PC-3 (cell line): ENCODE results near the gene RP2.

Experiments
- EZH2 ChIP-seq: fragments of 300-600 bp; sonication (generic); IDR thresholded peaks from one replicate; pipeline ENCODE4 v1.6.1; 2017; ENCODE audit warnings: antibody characterized with exemption, mild to moderate bottlenecking, low read length; ENCODE audit not compliant: unreplicated experiment
- TF ChIP-seq, protein P1 (sequence below): fragments of 300-600 bp; sonication (generic); conservative IDR thresholded peaks from 2 replicates; pipeline ENCODE4 v1.5.1; 2017; ENCODE audit warnings: antibody characterized with exemption, low read depth, mild to moderate bottlenecking, low read length

DNA sequence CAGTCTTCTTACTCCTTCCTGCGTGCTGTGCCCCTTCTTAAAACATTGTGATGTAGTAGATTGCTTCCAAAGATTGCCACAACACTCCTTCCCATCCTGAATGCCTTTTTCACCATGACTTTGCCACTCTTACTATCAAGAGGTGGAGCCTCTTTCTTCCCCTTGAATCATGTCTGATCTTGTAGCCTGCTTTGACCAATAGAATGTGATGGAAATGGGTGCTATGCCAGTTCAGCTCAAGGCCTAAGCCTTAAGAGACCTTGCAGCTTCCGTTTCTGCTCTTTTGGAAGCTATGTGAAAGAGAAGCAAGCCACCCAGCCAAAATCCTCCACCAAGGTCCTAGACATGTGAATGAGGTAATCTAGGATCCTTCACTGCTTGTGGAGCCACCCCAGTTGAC lies 31.6 kb upstream of the RP2 start:
- no peak for TF ChIP-seq EZH2
- TF ChIP-seq, protein P1, sequence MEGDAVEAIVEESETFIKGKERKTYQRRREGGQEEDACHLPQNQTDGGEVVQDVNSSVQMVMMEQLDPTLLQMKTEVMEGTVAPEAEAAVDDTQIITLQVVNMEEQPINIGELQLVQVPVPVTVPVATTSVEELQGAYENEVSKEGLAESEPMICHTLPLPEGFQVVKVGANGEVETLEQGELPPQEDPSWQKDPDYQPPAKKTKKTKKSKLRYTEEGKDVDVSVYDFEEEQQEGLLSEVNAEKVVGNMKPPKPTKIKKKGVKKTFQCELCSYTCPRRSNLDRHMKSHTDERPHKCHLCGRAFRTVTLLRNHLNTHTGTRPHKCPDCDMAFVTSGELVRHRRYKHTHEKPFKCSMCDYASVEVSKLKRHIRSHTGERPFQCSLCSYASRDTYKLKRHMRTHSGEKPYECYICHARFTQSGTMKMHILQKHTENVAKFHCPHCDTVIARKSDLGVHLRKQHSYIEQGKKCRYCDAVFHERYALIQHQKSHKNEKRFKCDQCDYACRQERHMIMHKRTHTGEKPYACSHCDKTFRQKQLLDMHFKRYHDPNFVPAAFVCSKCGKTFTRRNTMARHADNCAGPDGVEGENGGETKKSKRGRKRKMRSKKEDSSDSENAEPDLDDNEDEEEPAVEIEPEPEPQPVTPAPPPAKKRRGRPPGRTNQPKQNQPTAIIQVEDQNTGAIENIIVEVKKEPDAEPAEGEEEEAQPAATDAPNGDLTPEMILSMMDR: no peak
